NCI-H345 (cell line): ENCODE results near the gene UCN.
"Not testable (repeated sequence)": the region's sequence is repeated elsewhere in the genome, so short reads cannot be mapped to it uniquely, and the experiment has no call there.

ENCODE experiments used
- DNase-seq: peaks from one replicate; lab custom pipeline; 2025; lab: John Stamatoyannopoulos, UW

The UCN gene

GRCh38 chr2:27282892-27283291 lies 25.4 kb downstream of the UCN start:
- no peak for DNase-seq

- no peak for DNase-seq
These were observed 26.2 kb downstream of the UCN start, which contains the start of gene TRIM54 for GRCh38 chr2:27281855-27282559. TSS of gene TRIM54 (plus strand) at chr2:27282429. CDS start at chr2:27282732, 303 bp downstream.

DNA sequence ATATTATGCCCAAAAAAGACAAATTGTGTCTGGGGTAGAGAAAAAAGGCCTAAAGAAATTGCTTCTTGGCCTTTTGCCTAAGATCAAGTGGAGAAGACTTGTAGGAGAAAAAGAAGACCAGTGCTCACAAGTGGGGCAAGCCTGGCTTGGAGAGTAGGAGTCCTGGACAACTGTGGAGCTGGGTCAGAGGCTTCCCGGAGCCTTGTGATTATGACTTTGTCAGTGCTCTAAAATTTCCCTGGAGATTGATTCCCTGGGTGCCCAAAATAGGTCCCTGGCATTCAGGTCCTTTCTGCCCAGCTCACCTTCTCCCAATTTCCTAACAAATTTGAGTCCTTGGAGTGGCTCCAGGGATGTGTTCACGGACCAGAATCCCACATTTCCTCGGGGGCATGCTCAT lies 26.8 kb downstream of the UCN start:
- DNase-seq, result no peak

DNA sequence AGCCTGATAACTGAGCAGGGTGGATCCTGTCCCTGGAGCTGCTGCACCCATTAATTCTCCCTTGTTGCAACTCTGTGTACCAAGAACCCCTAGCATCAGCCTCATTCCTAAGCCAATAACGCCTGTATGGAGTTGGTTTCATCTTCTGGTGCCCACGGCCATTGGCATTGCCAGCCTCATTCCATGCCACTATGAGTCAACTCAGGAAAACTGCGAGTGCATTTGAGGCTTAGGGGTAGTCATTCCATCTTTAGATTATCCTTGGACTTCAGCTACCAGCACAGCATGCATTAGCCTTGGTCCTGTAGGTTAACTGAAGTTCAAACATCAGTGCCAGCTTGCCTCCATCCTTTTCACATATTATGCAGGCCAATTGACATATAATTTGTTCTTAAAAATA lies 27.4 kb downstream of the UCN start:
- DNase-seq, result no peak

DNA sequence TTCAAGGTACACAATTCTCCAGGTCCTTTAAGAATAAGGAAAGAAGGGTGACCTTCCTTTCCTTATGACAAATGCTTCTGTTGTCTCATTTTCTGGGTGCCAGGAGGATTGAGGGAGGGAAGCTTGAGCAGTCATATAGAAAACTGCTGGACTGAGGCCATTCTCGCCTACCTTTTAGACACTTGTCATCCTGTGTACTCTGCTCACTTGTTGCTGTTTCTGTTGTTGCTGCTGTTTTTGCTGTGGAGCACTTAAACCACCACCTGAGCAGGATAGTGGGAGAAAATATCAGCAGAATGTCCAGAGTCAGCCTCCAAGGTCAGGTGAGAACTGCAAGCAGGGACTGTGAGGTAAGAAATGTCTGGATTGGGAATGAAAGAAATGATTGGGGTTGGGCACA lies 30.2 kb downstream of the UCN start:
- DNase-seq, result no peak

GRCh38 chr2:27275211-27276150 lies 32.8 kb downstream of the UCN start, which contains the start of gene DNAJC5G:
TSS of gene DNAJC5G (plus strand) at chr2:27275433. CDS start at chr2:27276729, 1,296 bp downstream.
- DNase-seq, result no peak

DNA sequence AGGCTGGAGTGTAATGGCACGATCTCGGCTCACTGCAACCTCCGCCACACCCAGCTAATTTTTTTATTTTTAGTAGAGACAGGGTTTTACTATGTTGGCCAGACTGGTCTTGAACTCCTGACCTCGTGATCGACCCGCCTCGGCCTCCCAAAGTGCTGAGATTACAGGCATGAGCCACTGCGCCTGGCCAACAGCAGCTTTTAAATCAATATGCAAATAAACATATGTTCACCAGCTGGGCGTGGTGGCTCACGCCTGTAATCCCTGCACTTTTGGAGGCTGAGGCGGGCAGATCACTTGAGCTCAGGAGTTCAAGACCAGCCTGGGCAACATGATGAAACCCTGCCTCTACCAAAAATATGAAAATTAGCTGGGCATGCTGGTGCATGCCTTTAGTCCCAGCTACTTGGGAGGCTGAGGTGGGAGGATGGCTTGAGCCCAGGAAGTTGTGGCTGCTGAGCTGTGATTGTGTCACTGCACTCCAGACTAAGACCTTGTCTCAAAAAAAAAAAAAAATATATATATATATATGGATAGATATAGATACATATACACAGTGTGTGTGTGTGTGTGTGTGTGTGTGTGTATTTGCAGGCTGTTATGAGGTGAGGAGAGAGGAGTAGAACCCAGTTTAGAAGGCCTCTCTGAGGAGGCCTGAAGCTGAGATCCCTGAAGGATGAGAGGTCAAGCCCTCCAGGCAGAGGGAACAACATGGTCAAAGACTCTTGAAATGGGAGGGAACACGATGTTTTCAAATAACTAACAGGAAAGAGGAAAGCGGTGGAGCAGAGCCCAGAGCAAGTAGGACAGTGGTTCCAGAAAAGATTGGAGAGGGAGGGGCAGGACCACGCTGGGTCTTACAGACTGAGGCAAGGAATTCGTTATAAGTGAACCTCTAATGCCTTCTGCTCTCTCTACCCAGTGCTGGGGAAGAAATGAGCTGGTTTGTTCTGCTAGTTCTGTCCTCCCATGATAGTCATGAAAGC lies 35.4 kb downstream of the UCN start:
- not testable (repeated sequence) for DNase-seq

DNA sequence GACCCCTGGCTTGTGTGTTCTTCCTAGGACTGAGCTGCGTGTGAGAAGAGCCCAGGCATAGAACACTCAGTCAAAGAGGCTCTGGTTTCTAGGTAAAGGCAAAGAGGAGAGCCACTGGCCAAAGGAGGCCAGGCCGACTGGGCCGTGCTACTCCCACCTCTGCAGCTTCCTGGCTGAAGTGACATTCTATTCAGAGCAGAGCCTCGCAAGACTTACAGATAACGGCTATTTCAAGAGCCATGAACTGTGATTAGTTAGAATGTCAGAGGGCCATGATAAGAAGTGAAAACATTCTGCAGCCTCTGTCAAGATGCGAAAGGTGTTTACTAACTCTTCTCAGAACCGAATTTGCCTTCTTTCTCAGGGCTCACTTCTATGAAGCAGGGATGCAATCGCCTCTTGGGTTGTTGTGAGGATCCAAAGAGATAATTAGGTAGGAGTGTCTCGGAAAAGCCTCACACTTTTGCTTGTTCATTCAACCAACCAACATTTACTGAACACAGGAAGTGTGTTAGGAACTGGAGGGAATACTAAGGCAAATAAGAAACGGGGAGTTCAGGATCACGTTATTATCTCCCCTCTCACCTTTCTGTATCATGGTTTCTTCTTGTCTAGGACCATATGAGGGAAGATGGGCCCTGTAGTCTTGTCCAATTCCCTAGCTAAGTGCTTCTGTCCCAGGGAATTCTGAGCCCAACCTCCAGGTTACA lies 36.5 kb downstream of the UCN start:
- no peak for DNase-seq

- no peak for DNase-seq
These were observed 37.6 kb downstream of the UCN start for GRCh38 chr2:27270670-27271069.

DNA sequence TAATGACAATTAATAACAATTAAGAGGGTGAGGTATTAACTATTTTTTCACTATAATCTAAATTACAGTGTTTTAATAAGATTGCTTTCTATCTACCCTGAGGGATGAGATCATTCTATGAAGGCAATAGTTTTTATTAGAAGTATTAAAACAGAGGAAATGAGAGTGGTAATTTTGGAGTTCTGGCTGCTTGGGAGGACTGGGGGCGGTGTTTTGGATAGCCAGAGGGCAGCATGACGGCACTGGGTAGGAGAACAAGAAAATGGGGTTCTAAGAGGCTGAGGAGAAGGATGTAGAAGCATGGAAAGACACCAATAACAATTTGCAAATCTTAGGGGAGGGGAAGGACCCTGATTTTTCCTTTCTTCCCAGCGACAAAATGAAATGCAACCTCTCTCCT lies 38.1 kb downstream of the UCN start:
- DNase-seq, result no peak

- not testable (repeated sequence) for DNase-seq
These were observed 39.9 kb downstream of the UCN start for GRCh38 chr2:27268296-27268695.

- no peak for DNase-seq
These were observed 42.7 kb downstream of the UCN start for GRCh38 chr2:27265536-27265870.

DNA sequence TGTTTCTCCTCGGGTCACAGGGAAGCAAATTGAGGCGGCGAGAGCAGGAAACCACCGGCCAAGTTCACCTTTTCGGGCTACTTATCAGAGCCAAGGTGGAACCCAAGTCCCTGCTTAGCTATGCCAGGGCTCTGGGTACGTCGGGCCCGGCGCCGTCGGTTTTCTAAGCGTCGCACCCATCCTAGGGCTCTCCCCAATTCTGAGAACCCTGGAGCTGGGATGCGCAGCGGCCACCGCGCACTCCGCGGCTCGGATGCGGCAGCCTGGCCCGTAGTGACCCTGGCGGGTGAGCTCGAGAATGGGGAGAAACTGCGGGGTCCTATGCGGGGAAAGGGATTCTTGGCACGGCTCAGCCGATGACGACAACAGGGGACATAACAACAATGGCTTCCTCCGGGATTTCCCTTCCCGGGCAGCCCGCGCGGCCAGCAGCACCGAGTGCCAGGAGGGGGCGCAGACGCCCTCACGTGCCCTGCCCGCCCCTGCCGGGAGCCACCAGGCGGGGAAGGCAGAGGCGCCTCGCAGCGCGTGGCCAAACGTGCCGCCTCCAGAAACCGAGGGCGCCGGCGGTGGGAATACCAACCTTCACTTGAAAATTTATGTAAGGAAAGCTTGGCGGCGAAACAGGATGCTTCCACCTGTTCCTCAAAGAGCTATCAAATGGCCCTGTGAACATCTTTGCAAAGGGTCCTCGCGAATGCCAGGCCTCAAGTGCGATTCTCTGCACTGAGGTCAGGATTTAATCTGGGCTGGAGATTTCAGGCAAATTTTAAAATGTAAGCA lies 43.3 kb downstream of the UCN start:
- peak; percentile 86 for DNase-seq

- DNase-seq, result peak; percentile 40
These were observed 43.9 kb downstream of the UCN start for GRCh38 chr2:27264253-27264752.

GRCh38 chr2:27263287-27264252 lies 44.7 kb downstream of the UCN start:
- peak; percentile 33 for DNase-seq

DNA sequence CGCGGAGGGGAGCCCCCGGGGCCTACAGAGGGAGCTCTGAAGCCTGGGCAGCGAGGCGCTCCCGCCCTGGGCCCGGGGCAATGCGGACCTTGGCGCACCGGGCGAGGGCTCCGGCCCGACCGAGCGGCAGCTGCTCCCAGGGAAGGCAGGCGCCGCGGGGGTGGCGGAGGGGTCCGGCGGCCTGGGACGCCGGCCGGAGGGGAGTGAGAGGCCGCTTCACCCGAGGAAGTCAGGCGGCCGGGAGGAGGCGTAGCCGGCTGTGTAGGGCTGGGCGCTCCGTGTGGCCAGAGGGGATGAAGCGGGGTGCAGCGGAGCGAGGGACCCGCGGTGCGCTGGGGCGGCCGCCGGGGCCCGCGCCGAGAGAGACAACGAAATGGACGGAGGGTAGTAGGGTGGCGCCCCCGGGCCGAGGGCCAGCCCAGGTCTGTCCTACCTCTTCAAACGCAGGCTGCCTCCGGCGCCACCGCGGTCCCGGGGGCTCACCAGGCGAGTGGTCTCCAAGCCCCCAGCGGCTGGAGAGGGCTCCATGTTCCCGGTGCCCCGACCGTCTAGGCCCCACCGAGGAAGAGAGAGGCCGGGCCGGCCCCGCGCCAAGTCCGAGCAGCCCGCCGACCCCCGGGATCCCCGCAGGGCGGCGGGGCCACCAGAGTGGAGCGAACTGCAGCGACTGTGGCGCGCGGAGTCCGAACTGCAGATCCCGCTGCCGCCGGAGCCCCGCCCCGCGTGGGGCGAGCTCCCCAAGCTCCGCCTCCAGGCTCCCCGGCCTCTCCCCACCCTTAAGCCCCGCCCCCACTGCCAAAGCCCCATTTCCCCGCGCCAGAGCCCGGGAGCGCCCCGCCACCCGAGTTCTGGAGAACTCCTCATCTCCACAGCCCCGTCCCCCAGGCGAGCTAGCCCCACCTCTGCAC lies 45.6 kb downstream of the UCN start, which contains the start of gene SLC30A3:
SLC30A3 (minus strand) TSS at position 669 of the 908 bp plus-strand sequence; CDS start at position 528, 141 bp downstream.
- peak; percentile 50 for DNase-seq

- no peak for DNase-seq
These were observed 46.3 kb downstream of the UCN start for GRCh38 chr2:27261926-27262298.
